GM19035 (cell line): ENCODE results near the gene CLIP3.

ENCODE experiments used
- ATAC-seq: cut with Tn5 transposase; IDR thresholded peaks from one replicate; pipeline ENCODE4 v1.9.1; 2021; ENCODE audit not compliant: unreplicated experiment

The CLIP3 gene

DNA sequence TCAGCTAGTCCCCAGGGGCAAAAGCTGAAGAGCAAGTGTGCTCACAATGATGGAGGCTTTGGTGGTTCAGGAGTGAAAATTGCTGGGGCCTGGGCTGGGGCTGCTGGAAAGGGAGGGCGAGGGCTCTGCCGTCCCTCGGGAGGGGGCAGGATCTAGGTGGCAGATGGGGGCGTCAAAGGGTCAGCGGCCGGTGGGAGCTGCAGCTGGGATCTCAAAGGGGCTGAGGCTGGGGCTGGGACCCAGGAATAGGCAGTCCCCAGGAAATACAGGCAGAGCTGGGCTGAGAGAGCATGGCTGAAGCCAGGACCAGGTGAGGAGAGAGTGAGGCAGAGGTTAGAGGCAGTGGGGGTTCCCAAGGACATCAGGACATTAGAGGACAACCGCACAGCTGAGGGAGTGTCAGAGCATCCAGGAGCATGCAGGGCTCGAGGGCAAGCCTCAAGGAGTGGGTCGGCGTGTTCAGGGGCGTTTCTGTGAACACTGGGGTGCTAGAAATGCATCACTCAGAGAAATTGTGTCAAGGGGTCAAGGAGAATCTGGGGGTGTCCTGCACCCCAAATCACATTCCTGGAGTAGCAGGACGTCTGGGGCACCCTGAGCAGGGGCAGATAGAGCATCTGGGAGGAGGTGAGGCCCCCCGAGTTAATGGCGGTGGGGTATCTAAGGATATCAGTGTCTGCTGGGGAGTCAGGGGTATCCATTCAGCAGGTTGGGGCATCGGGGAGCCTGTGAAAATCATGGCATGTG is 22.9 kb downstream of the CLIP3 start:
- ATAC-seq, result no peak

DNA sequence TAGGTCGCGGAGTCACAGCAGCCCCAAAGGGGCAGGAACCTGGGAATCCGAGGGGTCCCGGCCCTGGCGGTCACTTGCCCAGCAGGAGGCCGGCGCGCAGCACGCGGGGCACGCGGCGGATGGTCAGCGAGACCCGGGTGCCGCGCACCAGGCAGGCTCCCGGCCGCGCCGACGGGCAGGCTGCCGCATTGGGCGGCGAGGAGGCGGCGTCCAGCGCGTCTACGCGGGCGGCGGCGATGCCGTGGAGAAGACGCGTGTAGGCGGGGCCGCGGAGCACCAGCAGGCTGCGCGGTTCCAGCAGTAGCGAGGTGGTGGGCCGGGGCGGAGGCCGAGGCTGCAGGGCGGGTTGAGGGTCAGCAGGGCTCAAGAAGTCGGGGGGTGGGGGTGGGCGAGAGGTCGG is 23.5 kb downstream of the CLIP3 start:
- ATAC-seq, result no peak

DNA sequence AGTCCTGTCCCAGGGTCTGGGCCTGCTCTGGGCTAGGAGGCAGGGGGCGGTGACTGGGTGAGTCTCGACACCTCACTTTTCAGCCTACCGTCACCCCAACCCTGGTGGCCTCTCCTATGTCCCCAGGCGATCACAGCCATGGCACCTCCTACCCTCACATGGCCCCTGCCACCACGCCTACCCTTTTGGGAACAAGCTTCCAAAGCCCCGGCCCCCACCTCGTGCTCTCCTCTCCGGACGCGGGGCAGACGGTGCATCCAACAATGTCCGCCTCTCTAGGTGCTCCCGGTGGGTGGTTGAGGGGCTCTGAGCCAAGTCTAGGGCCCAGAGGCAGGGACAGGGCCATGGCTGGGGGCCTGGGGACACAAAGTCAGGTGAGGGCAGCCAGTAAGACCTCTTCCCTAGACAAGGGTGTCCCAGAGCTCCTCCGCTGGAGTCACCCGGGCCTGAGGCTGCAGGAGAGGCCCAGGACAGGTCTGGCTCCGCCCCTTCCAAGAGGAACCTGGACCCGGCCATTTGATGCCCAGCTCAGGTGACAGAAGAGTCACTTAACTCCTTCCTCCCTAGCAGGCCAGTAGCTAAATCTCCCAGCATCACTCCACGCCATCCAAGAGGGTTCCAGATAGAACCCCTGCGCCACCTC is 24.2 kb downstream of the CLIP3 start, which contains the start of gene SYNE4:
Gene SYNE4 (minus strand): TSS at position 478 of the 643 bp plus-strand sequence. CDS start 132 bp downstream, at position 346.
- no peak for ATAC-seq

DNA sequence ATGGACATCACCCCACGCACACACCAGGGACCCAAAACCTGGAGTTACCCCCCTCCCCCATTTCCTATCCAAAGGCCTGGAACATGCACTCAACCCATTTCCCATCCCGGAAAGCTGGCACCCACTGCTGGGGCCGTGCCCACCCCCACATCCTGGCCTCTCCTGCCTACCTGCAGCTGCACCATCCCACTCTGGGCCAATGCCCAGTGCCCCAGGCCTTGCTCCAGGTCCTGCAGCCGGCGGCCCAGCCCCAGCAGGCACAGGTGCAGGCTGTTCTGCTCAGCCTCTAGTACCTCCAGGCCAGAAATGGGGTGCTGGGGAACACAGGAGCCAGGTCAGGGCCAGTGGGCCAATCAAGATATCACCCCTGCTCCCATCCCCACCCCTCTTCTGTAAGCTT is 25.7 kb downstream of the CLIP3 start:
- ATAC-seq, result no peak

DNA sequence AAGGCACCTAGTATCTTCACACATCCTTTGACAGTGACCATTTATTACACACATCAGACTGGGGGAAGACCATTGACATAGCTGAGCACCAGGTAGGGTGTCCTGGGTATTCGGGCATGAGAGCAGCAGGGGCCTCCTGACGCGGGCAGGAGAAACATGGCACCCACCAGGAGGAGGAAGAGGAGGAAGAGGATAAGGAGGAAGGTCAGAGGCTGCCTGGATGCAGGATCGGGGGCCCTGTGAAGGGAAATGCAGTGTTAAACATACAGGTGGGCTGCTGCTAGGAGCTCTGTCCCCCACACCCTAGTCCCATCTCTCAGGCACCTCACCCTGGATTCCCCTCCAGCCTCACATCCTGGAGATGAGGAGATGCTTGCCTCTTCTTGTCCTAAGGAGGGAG is 29.4 kb downstream of the CLIP3 start:
- no peak for ATAC-seq

DNA sequence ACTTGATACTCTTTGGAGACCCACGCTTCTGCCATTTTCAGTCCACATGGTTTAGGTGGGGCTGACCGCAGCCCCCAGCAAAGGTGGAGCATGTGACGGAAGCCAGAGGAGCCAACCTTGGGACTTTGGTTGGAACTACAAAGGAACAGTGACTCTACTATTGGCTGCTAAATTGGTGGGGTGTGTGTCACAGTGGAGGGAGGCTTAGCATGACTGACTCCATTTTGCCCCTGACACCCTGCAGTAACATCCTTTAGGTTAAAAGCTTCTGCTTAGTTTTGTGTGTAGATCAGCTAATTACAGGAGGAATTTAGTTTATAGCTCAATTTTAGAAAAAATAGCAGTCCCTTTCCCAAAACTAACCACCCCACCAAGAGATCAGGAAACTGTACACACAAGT is 31.1 kb downstream of the CLIP3 start:
- ATAC-seq, result no peak

DNA sequence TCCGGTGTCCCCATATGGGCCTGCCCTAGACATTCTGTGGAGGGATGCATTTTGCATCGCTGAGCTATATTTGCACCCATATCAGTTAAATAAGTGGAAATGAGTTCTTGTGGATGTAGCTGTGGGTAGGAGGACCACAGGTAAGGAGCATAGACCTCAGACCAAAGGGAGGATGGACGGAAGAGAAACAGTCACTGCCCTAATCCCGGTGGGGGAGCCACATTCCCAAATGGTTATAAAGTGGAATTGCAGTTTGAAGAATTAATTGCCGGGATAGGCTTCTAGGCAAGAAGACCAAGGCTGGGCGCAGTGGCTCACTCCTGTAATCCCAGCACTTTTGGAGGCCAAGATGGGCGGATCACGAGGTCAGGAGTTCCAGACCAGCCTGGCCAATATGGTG is 35.9 kb downstream of the CLIP3 start:
- no peak for ATAC-seq

DNA sequence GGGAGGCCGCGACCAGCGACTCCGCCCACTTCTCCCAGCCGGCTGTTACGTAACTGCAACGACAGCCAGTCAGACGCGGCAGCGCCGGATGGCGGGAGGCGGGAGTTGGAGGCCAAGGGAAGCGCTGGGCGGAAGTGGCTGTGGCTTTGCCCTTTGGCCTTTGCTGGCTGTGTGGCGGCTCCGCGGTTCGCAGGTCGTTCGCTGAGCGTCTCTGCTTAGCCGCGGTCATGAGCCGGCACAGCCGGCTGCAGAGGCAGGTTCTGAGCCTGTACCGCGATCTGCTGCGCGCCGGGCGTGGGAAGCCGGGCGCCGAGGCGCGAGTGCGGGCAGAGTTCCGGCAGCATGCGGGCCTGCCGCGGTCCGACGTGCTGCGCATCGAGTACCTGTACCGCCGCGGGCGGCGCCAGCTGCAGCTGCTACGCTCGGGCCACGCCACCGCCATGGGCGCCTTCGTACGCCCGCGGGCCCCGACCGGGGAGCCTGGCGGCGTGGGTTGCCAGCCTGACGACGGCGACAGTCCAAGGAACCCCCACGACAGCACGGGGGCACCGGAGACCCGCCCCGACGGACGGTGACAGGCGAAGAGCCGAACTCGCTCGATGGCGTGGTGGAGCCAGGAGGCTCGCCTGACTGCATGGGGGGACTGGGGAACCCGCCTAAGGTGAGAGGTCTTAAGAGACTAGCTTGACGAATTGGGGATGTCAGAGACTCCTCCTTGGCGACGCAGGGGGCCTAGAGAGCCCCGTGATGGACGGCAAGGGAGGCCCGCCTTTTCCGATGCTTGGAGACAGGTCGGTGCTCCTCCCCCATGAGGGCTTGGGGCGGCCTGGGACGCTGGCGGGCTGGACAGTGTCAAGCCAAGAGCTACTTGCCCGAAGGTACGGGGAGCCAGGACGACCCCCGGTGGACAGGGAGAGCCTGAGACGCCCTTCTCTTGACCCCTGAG is 37.4 kb downstream of the CLIP3 start, which contains the start of gene SDHAF1:
Gene SDHAF1 (plus strand): TSS at position 141 of the 946 bp plus-strand sequence. CDS start 87 bp downstream, at position 228.
- peak; percentile 92 for ATAC-seq

DNA sequence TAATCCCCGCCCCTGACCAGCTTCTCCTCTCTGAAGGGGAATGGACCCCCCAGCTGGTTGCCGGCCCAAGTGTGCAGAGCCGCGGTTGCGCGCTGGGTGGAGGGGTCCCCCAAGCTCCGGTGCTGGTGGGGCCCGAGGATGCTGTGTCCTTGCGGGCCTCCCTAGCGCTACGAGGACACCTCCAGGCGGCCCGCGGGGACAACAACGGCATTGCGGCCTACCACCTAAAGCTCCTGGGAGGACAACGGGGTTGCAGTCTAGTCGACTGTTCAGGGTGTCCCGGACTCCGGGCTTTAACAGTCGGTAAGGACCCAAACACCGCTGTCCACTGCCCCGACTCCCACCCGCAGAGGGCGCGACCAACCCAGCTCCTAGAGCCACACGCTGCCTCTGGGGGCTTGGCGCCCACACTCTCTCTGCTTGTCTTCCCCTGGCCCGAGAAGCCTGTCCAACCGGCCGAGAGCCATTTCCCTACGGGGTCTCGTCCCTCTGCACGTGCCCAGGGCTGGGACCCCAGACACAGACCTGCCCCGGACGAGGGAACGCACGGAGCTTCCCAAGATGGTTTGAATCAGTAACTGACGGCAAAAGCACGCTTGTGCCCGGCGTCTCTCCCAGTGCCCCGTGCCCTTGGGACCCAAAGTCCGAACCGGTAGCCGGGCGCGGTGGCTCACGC is 38.6 kb downstream of the CLIP3 start:
- ATAC-seq, result no peak

DNA sequence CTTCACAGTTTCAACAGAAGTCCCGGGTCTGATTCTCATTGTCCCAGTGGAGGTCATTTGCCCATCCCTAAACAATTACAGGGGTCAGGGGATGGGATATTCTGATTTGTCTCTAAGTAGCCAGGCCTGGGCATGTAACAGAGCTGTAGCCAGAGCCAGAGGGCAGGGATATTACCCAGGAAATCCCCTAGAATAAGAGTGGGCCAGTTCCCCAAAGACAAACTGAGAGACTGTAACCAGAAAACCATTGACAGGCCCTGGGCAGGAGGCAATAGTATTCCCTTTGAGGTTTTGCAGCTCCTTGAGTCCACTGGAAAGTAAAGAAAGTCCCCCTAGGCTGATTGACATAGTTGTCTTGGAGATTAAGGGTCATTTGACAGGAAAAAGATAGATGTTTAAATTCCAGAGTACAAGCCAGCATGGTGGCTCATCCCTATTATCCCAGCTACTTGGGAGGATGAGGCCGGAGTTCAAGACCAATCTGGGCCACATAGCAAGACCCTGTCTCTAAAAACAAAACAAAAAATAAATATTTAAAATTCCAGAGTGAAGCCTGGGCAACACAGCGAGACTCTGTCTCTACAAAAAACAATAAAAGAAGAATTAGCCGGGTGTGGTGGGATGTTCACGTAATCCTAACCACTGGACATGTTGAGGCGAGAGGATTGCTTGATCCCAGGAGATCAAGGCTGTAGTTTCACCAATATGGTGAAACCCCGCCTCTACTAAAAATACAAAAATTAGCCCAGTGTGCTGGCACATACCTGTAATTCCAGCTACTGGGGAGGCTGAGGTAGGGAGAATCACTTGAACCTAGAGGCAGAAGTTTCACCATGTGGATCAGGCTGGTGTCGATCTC is 39.5 kb downstream of the CLIP3 start:
- no peak for ATAC-seq

DNA sequence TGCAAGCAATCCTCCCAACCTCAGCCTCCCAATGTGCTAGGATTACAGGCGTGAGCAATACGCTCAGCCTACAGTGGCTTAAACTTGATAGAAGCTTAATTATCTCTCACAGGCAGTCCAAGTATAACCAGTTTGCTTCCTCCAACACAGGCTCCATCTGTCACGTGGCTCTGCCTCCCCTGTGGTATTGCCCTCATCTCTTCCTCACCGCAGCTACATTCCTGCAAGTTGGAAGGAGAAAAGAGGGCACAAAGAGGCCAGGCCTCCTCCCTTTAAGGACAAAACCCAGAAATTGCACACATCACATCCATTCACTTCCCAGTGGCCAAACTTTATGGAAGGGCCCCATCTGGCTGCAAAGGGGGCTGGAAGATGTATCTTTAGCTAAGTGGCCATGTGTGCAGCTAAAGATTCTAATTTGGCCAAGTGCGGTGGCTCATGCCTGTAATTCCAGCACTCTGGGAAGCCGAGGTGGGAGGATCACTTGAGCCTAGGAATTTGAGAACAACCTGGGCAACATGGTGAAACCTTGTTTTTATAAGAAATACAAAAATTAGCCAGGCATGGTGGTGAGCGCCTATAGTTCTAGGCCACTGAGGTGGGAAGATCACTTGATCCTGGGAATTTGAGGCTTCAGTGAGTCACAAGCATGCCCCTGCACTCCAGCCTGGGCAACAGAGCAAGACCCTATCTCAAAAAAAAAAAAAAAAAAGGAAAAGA is 40.8 kb downstream of the CLIP3 start:
- ATAC-seq, result no peak

DNA sequence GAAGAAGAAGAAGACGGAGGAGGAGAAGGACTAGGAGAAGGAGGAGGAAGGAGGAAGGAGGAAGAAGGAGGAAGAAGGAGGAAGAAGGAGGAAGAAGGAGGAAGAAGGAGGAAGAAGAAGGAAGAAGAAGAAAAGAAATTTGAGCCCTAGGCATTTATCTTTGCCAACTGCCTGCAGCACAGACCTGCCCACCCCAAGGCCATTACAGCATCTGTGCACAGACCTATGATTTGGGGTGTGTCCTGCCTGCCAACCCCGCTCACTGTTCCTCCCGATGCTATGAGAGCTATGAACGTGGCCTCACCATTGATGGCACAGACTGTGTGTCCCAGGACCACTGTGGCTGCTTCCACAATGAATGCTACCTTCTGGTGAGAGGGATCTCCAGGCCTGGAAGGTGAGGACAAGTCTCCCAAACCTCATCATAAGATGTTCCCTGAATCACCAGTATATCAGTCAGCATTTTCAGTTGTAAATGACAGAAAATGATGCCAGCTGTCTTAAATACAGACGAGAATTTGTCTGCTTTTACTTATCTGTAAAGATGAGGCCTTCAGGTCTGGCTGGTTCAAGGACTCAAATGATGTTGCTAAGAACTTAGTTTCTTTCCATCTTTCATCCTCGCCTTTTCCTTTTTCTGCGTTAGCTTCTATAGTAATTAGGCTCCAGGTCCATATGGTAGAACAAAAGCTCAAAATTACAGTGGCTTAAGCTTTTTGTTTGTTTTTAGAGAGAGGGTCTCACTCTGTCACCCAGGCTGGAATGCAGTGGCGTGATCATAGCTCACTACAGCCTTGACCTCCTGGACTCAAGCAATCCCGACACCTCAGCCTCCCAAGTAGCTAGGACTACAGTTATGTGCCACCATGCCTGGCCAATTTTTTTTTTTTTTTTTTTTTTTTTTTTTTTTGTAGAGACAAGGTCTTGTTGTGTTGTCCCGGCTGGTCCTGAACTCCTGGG is 41.6 kb downstream of the CLIP3 start:
- no peak for ATAC-seq

DNA sequence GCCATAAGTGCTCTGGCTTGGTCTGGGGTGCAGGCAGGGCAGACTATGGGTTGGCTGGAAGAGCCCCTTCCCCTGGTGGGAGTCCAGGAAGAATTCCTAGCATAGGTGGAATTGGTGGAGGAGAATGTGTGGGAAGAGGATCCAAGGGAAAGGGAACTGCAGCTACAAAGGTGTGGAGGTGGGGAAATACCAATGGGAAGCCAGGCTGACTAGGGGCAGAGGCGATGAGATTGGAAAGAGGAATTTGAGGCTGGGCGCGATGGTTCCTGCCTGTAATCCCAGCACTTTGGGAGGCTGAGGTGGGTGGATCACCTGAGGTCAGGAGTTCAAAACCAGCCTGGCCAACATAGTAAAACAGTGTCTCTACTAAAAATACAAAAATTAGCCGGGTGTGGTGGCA is 42.5 kb downstream of the CLIP3 start:
- no peak for ATAC-seq

DNA sequence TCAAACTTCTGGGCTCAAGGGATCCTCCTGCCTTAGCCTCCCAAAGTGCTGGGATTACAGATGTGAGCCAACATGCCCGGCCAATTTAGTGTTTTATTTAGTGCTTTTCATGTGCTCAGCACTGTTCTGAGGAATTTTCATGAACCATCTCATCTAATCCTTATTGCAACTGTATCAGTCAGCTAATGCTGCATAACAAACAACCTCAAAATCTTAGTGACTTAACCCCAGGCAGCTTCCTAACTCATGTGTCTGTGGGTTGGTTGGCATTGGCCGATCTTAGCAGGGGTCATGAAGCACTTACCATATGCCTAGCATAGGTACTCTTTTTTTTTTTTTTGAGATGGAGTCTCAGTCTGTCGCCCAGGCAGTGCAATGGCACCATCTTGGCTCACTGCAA is 43.8 kb downstream of the CLIP3 start:
- ATAC-seq, result no peak

DNA sequence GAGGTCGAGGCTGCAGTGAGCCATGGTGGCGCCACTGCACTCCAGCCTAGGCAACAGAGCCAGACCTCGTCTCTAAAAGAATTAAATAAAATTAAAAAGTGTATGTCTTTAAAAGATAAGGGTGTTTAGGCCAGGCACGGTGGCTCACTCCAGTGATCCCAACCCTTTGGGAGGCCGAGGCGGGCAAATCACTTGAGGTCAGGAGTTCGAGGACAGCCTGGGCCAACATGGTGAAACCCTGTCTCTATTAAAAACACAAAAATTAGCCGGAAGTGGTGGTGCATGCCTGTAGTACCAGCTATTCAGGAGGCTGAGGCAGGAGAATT is 45.1 kb downstream of the CLIP3 start:
- no peak for ATAC-seq

DNA sequence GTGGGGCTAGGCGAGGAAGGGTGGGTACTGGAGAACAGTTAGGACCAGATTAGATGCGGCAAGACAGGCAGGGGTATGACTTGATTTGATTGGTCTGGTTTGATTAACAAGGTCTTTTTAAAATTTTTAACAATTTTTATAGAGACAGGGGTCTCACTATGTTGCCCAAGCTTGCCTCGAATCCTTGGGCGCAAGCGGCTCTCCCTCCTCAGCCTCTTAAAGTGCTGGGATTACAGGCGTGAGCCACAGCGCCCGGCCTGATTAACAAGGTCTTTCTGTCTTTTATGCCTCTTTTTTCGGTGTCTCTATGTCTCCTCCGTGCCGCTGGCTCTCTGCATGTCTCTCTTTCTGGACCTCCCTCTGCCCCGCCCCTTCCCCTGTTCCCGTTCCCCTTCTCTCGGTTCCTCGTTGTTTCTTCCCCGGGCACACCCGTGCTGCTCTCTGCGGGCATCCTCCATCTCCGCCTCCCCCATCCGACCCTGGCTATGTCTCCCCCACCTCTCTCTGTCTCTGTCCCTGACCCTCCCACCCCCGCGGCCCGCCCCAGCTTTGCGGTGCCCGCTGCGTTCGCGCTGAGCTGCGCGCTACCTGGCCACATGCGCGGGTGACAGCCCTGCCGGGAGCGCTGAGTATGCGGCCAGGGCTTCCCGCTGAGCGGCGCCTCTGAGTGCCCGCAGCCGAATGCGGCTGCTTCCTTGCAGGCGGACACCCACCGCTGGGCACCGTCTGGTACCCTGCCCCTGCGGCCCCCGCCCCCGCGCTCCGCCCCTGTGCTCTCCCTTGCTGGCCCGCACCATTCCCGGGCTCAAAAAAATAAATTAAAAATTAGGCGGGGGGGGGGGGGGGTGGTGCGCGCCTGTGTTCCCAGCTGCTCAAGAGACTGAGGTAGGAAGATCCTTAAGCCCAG is 45.8 kb downstream of the CLIP3 start:
- ATAC-seq, result no peak

DNA sequence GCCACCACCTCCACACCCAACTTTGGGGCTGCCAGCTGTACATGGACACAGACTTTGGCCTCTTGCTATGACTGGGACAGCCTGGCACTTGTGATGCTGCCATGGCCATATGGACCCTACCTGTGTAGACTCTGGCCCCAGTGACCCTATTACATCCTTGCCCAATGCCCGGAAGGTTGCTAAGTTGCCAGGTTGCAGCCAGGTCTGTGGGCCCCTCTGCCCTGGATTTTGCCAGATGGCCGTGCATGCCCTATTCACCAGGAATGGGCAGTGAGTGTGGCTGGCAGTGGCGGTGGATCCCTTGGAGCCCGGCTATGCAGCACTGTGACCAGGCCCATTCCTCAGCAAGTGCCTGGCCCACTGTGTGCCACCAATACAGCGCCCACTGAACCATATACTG is 46.6 kb downstream of the CLIP3 start:
- no peak for ATAC-seq
